Measurements from ENCODE around the gene NYAP2. TPM values are rescaled to one million over a fixed set of nuclear protein-coding genes. Genes with fewer than 3 reads are reported as not detected.

The NYAP2 gene
- total and polyA plus RNA-seq, 10 of the 15 experiments (the other 5 are each of a cell fraction or from before 2014, with no cell fraction given) = 0.03 TPM; not detected in 9

- no peak overlapping the region for H3K4me2 ChIP-seq (ENCODE audit: control insufficient read depth, insufficient read depth)
- H3K4me3 ChIP-seq = no peak overlapping the region
- H3K9me3 ChIP-seq (replicated peaks; ENCODE audit: control insufficient read depth, insufficient read depth, low read length) = no peaks in the 10 kb centered on the region
- H3K4me1 ChIP-seq (ENCODE audit: control insufficient read depth, insufficient read depth, low read length) = no peaks in the 10 kb centered on the region
- ChIA-PET RAD21 (ENCODE audit: unreplicated experiment) (no interaction called here), POLR2A (no interaction called here), SMC1A (ENCODE audit: uncharacterized antibody, unreplicated experiment) (no interaction called here), CTCF (no interaction called here)
- in situ Hi-C loops (cut with MboI) = no loop called here
- no TSS peak for BruUV-seq (replicated peaks)
- FAIRE-seq (no peak), ATAC-seq (no peak), DNase-seq (ENCODE audit: low read depth, low spot score) (no peak)
- TF ChIP-seq ASH2L (IDR thresholded peaks at IDR 0.05; ENCODE audit: borderline replicate concordance, low read depth) (no peak), ZNF207 (IDR thresholded peaks at IDR 0.05; ENCODE audit: borderline replicate concordance) (no peak), CHD2 (IDR thresholded peaks at IDR 0.05; ENCODE audit: borderline replicate concordance, low read depth, low read length) (no peak), MTA3 (IDR thresholded peaks at IDR 0.05; ENCODE audit: borderline replicate concordance, low read length) (no peak), NFYA (IDR thresholded peaks at IDR 0.05; ENCODE audit: borderline replicate concordance, low read depth, low read length) (no peak), MEF2A (IDR thresholded peaks at IDR 0.05; ENCODE audit: insufficient read depth, low read depth, low read length) (no peak), CEBPZ (IDR thresholded peaks at IDR 0.05; ENCODE audit: low read depth, low read length) (no peak), YBX1 (IDR thresholded peaks at IDR 0.05) (no peak), LARP7 (IDR thresholded peaks at IDR 0.05) (no peak), EED (IDR thresholded peaks at IDR 0.05; ENCODE audit: low read depth) (no peak), SP1 (IDR thresholded peaks at IDR 0.05; ENCODE audit: low read depth, low read length) (no peak), PAX8 (IDR thresholded peaks at IDR 0.05) (no peak), KAT2A (conservative IDR thresholded peaks at IDR 0.05; ENCODE audit: control insufficient read depth, low read depth, low read length) (no peak), RFX5 (IDR thresholded peaks at IDR 0.05; ENCODE audit: low read depth, low read length) (no peak)
- H3K27me3 ChIP-seq (replicated peaks in 1 of 2; ENCODE audit: control insufficient read depth in 2 of 2, insufficient read depth in 2 of 2, low read length in 1 of 2) = no peaks in the 10 kb centered on the region
- H2AFZ ChIP-seq (ENCODE audit: control insufficient read depth, low read depth, low read length) = no peak overlapping the region
- no peak overlapping the region for H3K27ac ChIP-seq (ENCODE audit: control insufficient read depth, insufficient read depth)
- H3K9ac ChIP-seq (ENCODE audit: control insufficient read depth, insufficient read depth, low read length) = no peak overlapping the region
- no peaks in the 10 kb centered on the region for H3K79me2 ChIP-seq (ENCODE audit: control insufficient read depth, insufficient read depth, low read length)
- WGBS (ENCODE audit: insufficient coverage, insufficient replicate concordance, low lambda C conversion rate, missing lambda C conversion rate) = 0% methylated on average over 1 of the region's 1 CpG
- no peaks in the 10 kb centered on the region for H3K36me3 ChIP-seq (ENCODE audit: control insufficient read depth in 2 of 2, insufficient read depth in 2 of 2, low read length in 1 of 2)
- intact Hi-C loops (cut with micrococcal nuclease; ENCODE audit: unreplicated experiment) = no loop called here
- H4K20me1 ChIP-seq (ENCODE audit: control insufficient read depth, insufficient read depth) = no peaks in the 10 kb centered on the region
These were observed 237.0 kb downstream of the NYAP2 start for GRCh38 chr2:225636558-225636957.

All from GM12878 (cell line).